ENCODE measurements around the gene MIF.

The MIF gene

DNA sequence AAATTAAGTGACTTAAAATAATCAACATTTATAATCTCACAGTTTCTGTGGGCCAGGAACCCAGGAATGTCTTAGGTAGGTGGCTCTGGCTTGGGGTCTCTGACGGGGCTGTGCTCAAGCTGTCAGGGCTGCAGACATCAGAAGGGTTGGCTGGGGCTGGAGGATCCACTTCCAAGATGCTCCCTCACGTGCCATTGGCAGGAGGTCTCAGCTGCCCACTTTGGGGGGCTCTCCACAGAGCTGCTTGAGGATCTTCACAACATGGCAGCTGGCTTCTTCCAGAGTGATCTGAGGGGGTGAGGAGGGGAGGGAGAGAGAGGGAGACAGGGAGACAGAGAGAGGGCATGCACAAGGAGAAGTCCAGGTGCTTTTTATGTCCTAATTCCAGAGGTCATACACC lies 18.4 kb upstream of the MIF start:
- in situ Hi-C loops (cut with HindIII; ENCODE audit: low sequenced_read_pairs): loop anchor here (10.0 kb wide), 1 partner anchor 61 kb away; no protein-coding TSS in a partner anchor

DNA sequence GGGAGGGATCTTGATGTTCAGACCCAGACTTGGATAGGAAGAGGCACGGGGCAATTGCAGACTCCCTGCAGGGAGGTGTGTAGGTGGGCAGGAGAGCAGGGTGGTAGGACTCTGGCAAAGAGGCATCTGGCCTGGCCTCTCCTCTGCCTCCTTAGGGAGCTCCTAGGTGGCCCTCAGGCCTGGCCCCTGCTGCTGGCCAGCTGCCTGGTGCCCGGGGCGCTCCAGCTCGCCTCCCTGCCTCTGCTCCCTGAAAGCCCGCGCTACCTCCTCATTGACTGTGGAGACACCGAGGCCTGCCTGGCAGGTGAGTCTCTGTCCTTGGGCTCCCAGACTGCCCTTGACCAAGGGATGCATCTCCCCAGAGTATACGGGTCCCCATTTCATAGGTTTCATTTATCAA lies 16.6 kb upstream of the MIF start:
- in situ Hi-C loops (cut with HindIII; ENCODE audit: low sequenced_read_pairs): loop anchor here (10.0 kb wide), 1 partner anchor 63 kb away; no protein-coding TSS in a partner anchor

- in situ Hi-C loops (cut with HindIII; ENCODE audit: low sequenced_read_pairs): loop anchor here (10.0 kb wide), 1 partner anchor 63 kb away; no protein-coding TSS in a partner anchor
Observed at GRCh38 chr22:23878219-23878618, 16.0 kb upstream of the MIF start.

DNA sequence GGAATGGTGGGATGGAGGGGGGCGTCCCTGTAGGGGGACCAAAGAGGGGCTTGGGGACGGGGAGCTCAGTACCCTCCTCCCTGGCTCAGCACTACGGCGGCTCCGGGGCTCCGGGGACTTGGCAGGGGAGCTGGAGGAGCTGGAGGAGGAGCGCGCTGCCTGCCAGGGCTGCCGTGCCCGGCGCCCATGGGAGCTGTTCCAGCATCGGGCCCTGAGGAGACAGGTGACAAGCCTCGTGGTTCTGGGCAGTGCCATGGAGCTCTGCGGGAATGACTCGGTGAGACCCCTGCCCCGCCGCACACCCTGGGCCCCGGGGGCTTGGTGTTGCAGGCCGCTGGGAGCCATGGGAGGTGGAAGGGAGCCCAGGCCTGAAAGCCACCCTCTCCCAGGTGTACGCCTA lies 11.8 kb upstream of the MIF start:
- in situ Hi-C loops (cut with HindIII; ENCODE audit: low sequenced_read_pairs): no loop called here

DNA sequence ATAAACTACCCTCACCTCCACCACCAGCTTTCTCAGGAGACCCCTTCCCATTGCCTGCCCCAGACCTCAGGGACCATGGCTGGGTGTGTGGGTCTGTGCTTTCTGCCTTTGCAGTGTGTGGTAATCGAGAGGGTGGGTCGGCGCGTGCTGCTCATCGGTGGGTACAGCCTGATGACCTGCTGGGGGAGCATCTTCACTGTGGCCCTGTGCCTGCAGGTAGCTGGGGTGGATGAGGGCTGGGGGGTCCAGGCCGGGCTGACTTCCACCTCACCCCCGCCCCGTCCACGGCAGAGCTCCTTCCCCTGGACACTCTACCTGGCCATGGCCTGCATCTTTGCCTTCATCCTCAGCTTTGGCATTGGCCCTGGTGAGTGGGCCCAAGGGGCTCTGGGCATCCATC lies 10.5 kb upstream of the MIF start:
- in situ Hi-C loops (cut with HindIII; ENCODE audit: low sequenced_read_pairs): no loop called here

DNA sequence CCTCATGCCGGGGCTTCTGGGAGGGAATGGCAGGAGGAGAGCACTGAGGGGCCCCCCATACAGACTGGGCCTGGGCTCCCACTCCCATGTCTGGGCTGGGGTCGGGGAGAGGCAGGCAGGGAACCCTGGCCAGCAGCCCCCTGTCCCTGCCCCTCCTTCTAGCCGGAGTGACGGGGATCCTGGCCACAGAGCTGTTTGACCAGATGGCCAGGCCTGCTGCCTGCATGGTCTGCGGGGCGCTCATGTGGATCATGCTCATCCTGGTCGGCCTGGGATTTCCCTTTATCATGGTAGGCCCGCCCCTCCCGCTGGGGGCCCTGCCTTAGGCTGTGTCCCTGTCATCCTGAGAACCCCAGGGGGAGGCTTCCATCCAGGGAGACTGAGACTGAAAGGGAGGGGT lies 10.0 kb upstream of the MIF start:
- in situ Hi-C loops (cut with HindIII; ENCODE audit: low sequenced_read_pairs): no loop called here

DNA sequence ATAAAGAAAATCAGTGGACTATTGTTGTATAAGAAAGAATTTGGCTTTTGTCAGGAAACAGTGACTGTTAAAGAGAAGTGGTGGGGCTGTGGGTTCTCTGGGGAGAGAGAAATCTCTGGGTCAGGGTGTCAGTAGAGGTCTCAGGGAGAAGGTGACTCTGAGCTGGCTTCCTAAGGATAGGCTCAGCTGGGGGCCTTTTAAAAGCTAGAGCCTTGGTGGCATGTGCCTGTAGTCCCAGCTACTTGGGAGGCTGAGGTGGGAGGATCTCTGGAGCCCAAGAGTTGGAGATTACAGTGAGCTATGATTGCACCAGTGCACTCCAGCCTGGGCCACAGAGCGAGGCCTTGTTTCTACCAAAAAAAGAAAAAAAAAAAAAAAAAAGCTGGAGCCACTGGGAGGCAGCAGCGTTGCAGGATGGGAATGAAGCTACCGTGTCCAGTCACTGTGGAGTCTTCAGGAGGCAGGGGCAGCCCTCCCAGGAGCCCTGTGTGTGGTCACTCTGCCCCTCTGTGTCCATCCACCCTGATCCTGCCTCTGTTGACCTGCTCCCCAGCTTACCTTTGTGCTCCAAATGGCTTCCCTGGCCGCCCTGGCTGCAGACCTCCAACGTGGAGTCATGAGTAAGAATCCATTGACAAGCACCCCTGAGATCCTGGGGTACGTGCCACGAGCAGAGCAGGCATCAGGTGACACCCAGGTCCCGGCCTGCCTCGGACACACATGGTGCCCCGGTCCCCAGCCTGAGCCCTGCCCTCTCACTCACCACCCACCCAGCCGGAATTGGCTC lies 5.4 kb upstream of the MIF start:
- in situ Hi-C loops (cut with HindIII; ENCODE audit: low sequenced_read_pairs): no loop called here

DNA sequence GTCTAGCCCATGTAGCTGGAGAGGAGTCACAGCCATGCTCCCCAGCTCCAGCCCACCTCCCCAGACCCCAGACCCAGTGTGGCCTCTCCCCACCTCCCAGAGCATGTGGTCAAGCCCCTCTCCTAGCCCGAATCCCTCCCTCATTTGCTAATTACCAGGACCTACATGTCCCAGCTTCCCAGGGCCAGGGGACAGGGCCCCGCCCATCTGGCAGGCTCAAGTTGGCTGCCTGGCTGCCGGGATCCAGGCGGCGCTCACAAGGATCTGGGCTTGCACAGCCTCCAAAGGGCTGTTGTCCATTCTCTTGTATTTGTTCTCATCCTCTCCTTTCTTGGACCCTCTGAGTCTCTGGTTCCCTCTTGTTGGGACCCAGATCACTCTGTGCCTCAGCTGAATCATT lies 4.6 kb upstream of the MIF start:
- in situ Hi-C loops (cut with HindIII; ENCODE audit: low sequenced_read_pairs): no loop called here

DNA sequence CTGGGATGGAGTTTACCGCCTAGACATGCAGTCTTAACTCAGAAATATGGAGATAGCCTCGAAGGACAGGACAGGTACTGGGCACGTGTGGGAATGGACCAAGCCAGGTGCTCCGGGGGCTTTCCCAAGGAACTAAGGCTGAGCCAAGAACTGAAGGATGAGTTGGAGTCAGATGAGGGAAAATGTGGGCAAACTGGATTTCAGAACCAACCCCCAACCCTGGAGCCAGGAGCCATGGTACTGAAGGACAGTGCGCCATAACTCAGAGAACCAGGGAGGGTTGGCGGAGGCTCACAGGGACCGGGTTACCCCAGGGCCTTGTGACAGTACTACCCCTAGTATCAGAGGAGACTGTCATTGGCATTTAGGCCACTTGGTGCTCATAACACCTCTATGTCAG lies 2.5 kb upstream of the MIF start:
- in situ Hi-C loops (cut with HindIII; ENCODE audit: low sequenced_read_pairs): no loop called here

DNA sequence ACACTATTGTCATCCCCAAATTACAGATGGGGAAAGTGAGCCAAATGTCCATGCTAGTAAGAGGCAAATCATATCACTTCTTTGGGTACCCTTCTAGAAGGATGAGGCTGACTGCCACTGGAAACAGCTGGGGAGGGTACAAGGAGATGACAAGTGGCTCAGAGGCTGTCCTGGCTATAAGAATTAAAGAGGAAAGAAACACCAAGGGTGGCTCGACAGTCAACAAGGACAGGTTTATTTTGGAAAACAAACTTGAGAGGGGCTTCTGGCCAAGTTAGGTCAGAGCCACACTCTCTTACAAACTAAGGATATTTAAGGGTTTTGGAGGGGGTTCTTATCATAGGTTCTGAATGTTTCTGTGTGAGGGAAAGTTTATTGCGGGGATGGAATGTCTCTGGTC lies 2.1 kb upstream of the MIF start:
- in situ Hi-C loops (cut with HindIII; ENCODE audit: low sequenced_read_pairs): no loop called here

- in situ Hi-C loops (cut with HindIII; ENCODE audit: low sequenced_read_pairs): no loop called here
Observed at GRCh38 chr22:23892706-23893105, 1.5 kb upstream of the MIF start.

GRCh38 chr22:23893121-23893944 lies 850 bp upstream of the MIF start:
- in situ Hi-C loops (cut with HindIII; ENCODE audit: low sequenced_read_pairs): no loop called here

DNA sequence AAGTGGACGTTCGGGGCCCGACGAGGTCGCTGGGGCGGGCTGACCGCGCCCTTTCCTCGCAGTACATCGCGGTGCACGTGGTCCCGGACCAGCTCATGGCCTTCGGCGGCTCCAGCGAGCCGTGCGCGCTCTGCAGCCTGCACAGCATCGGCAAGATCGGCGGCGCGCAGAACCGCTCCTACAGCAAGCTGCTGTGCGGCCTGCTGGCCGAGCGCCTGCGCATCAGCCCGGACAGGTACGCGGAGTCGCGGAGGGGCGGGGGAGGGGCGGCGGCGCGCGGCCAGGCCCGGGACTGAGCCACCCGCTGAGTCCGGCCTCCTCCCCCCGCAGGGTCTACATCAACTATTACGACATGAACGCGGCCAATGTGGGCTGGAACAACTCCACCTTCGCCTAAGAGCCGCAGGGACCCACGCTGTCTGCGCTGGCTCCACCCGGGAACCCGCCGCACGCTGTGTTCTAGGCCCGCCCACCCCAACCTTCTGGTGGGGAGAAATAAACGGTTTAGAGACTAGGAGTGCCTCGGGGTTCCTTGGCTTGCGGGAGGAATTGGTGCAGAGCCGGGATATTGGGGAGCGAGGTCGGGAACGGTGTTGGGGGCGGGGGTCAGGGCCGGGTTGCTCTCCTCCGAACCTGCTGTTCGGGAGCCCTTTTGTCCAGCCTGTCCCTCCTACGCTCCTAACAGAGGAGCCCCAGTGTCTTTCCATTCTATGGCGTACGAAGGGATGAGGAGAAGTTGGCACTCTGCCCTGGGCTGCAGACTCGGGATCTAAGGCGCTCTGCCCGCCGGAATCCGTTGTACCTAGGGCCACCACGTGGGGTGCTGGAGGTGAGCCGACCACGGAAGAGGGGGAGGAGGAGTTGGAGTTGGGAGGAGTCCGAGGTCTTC lies 771 bp downstream of the MIF start:
- in situ Hi-C loops (cut with HindIII; ENCODE audit: low sequenced_read_pairs): no loop called here

GRCh38 chr22:23895599-23896144 lies 1.5 kb downstream of the MIF start:
- in situ Hi-C loops (cut with HindIII; ENCODE audit: low sequenced_read_pairs): no loop called here

DNA sequence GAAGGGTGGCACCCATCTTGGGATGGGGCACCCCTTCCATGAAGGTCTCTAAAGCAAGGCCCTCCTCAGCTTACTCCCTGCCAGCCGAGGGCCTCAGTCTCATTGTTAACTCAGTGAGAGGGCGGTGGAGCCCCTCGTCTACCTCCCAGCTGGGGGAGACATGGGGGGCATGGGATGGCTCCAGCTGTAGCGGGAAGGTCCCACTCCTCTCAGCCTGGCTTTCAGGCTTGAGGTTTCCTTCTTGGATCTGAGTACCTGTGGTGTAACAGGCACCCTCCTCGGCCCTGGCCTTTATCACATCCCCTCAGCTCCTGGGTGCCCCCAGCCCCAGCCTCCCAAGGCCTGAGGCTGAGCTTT lies 2.0 kb downstream of the MIF start:
- in situ Hi-C loops (cut with HindIII; ENCODE audit: low sequenced_read_pairs): no loop called here

DNA sequence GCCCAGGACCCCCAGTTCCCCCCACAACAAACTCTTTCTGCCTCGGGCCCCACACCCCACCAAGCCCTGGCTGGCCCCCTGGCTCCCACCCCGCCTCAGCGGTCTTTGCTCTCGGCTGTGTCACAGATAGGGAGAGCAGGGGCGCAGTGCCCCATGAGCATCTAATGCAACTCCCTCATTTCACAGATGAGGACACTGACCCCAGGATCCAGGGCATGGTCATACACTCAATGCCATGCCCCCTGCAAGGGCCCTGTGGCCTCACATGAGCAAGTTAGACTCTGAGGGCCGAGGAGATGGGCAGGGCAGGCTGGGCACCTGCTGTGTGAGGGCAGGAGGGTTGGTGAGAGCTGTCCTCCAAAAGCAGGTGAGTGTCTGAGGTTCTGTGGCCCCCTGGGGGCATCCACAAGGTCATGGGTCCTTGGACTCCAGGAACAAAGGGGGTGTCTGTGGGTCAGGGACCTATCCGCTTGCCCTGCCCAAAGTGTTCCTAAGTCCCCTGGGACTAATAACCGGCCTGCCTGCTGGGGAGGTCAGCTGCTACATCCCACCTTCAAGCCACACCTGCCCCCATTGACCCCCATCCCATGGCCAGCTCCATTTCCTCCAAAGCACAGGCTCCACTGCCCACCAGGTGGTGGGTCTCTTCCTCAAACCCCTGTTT lies 2.5 kb downstream of the MIF start:
- in situ Hi-C loops (cut with HindIII; ENCODE audit: low sequenced_read_pairs): no loop called here

DNA sequence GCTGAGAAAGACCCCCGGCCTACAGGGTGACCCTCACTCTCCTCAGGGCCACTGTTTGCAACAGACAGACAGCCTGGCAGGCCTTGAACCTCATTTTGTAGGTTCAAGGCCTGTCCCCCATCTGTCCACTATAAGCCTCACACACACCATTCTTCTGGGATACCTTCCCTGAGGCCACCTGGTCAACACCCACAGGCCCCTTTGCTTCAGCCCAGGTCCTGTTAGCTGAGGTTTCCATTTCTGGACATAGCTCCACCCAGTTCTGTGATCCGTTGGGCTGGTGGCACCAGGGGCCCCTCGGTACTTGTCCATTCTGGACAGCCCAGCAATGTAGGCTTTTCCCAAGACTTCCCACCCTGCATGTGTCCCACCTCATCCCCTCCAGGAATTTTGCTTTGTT lies 3.1 kb downstream of the MIF start:
- in situ Hi-C loops (cut with HindIII; ENCODE audit: low sequenced_read_pairs): no loop called here

DNA sequence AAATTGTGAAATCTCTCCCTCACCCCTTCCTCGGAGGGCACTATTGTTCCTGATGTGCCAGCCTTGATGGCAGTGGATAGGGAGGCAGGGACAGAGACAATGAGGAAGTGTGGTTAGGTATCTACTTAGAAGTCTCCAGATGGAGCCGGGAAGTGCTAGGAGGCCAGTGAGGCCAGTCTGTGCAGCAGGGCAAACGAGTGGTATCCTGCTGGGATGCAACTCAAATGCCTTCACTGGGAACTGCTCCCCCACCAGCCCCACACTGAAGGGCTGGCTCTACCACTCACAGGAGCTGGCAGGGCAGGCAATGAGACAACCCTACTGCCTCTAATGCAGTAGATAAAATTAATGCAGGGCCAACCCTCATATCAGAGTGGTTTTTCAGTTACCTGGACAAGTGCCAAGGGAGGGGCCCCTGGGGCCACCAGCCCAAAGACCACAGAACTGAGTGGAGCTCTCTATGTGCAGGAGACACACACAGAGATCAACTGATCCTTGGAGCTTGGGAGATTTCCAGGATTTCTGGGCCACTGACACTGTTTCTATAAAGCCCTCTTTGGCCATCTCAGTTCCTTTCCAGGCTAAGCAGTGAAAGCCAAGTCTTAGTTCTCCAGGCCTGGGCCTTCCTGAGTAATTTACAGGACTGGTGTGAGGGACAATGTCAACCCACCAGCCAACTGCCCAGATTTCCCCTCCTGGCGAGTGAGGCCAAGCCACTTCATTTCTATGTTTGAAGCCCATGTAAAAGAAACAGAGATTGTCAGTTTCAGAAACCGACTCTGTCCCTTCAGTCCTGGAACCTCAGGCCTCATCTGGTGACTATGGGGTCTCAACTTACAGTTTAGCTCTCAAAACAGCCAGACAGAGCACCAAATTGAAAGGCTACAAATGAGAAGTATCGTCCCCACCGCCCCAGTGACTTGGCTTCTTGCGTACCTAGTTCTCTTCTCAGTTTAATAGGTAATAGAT lies 4.1 kb downstream of the MIF start:
- in situ Hi-C loops (cut with HindIII; ENCODE audit: low sequenced_read_pairs): no loop called here

GRCh38 chr22:23899042-23899745 lies 5.0 kb downstream of the MIF start:
- in situ Hi-C loops (cut with HindIII; ENCODE audit: low sequenced_read_pairs): no loop called here
